NCI-H2081 (cell line): ENCODE measurements around the gene CYTH2.

Source experiments
- DNase-seq, 2 experiments: peaks; one replicate each; lab custom pipeline; 2025; lab: John Stamatoyannopoulos, UW

CYTH2 gene, protein sequence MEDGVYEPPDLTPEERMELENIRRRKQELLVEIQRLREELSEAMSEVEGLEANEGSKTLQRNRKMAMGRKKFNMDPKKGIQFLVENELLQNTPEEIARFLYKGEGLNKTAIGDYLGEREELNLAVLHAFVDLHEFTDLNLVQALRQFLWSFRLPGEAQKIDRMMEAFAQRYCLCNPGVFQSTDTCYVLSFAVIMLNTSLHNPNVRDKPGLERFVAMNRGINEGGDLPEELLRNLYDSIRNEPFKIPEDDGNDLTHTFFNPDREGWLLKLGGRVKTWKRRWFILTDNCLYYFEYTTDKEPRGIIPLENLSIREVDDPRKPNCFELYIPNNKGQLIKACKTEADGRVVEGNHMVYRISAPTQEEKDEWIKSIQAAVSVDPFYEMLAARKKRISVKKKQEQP

DNA sequence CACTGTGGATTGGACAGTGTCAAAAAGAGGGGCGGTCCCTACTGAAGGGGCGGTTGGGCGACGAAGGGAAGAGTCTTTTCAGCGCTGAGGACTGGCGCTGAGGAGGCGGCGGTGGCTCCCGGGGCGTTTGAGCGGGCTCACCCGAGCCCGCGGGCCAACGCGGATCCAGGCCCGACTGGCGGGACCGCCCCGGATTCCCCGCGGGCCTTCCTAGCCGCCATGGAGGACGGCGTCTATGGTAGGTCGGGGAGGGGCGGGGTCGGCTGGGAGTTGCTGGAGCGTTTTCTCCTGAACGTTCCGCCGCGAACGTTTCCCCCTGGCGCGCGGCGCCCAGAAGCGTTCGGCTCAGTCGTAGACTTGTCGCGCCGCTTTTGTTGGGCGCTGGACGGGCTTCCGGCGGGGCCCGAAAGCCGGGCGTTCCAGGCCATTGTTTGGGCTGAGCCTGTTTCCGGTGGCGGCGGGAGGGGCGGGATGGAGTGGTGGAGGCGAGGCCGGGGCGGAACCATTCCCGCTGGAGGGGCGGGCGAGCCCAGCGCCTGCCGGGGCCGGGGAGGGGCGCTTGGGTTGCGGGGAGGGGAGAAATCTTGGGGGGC lies at the start of gene CYTH2:
TSS of gene CYTH2 (plus strand) at position 81 of the 593 bp plus-strand sequence. CDS start at position 220, 139 bp downstream.
- peak; percentile 79 to 83 for DNase-seq

DNA sequence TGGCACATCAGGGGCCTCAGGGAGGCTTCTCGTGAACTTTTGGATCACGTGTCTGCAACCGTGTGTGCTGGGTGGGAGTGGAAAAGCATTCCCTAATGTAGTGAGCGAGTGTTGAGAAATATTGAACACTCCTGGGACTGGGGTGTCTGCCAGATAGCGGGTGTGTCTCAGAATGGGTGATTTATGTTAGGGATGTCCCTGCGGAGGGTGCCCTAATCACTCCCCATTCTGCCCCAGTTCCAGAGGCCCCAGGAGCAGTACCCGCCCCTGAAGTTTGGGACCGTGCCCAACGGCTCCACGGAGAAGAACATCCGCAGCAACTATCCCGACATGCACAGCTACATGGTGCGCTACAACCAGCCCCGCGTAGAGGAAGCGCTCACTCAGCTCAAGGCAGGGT lies 47.6 kb upstream of the CYTH2 start:
- no peak for DNase-seq

DNA sequence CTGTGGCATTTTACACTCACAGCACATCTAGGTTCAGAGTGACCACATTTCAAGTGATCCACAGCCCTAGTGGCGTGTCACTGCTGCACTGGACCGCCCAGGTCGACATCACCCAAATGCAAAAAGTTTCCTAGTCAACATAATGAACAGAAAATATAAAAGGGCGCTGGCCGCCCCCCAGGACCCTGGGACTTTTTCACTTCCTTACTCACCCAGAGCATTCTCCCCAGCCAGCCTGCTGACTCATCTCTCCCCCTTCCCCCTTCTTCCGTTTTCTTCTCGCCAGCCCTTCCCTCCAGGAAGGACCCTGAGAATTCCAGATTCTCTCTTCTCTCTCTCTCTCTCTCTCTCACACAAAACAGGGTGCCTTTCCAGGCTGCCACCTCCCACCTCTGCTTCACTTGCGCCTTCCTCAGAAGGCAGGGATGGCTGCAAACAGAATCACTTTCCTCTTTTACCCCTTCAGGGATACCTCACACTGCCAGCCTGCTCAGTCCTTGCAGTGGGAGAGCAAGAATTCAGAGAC lies 44.4 kb upstream of the CYTH2 start:
- no peak for DNase-seq

DNA sequence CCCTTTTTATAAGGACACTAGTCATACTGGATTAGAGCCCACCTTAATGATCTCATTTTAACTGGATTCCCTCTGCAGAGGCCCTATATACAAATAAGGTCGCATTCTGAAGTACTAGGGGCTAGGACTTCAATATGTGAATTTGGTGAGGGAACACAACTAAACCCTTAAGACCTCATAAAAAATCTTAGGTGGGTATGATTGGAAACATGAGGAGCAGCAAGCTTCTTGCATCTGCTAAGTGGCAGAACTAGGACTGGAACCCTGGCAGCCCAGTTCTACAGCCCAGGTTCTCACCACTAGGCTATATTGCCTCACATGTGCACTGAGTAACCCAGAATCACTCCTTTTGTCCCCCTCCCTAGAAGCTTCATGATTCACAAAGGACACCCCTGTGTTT lies 40.5 kb upstream of the CYTH2 start:
- no peak for DNase-seq

DNA sequence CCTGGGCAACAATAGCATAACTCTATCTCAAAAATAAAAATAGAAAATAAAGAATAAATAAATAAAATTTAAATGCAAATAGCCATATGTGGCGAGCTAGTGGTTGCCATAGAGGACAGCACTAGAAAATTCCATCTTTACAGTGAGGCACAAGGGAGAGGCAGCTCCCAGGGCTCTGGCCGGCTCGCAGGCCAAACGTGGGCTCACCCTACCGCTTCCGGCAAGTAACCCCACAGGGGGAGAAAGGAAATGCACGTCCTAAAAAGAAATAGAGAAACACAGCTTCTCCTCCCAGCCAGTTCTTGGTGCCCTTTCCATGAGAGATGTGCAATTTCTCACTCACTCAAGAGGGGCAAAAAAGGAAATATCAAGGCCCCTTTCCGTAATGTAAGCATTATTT lies 35.8 kb upstream of the CYTH2 start:
- DNase-seq = no peak

DNA sequence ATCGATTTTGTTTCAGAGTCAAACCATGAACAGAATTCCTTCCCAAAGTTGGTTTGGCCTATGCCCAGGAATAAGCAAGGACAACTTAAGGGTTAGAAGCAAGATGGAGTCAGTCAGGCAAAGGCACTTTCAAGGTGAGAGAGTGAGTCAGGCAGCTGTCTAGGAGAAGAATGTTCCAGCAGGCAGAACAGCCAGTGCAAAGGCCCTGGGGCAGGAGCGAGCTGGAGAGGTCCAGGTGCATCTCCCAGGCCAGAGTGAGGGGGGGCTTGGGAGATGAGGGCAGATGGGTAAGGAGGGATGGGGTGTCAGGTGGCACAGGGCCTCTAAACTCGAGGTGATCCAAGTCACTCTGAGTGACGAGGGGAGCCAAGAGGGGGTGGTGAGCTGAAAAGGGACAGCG lies 32.6 kb upstream of the CYTH2 start:
- no peak for DNase-seq

DNA sequence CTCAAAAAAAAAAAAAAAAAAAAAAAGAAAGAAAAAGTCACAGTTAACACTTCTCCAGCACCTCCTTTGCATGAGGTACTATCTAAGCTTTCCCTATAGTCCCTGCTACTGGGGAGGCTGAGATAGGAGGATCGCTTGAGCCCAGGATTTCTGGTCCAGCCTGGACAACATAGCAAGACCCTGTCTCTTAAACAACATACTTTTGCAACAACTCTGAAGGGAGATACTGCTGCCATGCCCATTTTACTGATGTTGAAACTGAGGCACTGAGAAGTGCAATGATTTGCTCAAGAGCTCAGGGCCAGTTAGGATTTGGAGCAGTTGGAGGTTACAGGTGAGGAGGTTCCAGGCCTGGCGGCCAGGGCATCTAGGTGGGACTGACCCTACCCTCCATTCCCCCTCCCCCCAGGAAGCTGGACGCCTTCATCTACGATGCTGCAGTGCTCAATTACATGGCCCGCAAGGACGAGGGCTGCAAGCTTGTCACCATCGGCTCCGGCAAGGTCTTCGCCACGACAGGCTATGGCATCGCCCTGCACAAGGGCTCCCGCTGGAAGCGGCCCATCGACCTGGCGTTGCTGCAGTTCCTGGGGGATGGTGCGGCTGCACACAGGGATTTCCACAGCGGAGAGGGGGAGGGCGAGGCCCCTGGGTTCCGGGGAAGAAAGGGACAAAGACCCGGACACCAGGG lies 27.7 kb upstream of the CYTH2 start:
- DNase-seq = no peak

DNA sequence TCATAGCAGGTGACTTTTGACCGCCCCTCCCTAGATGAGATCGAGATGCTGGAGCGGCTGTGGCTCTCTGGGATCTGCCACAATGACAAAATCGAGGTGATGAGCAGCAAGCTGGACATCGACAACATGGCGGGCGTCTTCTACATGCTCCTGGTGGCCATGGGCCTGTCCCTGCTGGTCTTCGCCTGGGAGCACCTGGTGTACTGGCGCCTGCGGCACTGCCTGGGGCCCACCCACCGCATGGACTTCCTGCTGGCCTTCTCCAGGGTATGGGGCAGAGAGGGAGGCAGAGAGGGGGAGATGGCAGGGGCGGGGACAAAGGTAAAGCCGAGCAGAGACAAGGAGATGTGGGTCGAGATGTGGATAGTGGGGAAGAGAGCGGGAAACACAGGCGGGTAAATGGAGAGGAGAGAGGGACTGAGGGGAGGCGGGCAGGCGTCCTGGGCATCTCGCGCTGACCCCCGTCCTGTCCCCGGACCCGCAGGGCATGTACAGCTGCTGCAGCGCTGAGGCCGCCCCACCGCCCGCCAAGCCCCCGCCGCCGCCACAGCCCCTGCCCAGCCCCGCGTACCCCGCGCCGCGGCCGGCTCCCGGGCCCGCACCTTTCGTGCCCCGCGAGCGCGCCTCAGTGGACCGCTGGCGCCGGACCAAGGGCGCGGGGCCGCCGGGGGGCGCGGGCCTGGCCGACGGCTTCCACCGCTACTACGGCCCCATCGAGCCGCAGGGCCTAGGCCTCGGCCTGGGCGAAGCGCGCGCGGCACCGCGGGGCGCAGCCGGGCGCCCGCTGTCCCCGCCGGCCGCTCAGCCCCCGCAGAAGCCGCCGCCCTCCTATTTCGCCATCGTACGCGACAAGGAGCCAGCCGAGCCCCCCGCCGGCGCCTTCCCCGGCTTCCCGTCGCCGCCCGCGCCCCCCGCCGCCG lies 26.8 kb upstream of the CYTH2 start:
- no peak for DNase-seq

DNA sequence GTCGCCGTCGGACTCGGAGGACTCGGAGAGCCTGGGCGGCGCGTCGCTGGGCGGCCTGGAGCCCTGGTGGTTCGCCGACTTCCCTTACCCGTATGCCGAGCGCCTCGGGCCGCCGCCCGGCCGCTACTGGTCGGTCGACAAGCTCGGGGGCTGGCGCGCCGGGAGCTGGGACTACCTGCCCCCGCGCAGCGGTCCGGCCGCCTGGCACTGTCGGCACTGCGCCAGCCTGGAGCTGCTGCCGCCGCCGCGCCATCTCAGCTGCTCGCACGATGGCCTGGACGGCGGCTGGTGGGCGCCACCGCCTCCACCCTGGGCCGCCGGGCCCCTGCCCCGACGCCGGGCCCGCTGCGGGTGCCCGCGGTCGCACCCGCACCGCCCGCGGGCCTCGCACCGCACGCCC lies 25.9 kb upstream of the CYTH2 start:
- peak in 1 of 2 experiments; percentile 43 for DNase-seq

DNA sequence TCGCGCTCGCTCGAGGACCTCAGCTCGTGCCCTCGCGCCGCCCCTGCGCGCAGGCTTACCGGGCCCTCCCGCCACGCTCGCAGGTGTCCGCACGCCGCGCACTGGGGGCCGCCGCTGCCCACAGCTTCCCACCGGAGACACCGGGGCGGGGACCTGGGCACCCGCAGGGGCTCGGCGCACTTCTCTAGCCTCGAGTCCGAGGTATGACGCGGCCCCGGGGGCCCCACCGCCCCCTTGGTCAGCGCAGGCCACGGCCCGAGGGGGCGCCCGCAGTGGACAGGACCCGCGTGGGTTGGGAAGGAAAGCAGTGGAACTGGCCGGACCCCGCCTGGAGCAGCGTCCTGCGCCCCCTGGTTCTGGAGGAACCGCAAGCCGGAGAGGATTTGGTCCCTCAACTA lies 25.4 kb upstream of the CYTH2 start:
- DNase-seq = peak in 1 of 2 experiments; percentile 25

DNA sequence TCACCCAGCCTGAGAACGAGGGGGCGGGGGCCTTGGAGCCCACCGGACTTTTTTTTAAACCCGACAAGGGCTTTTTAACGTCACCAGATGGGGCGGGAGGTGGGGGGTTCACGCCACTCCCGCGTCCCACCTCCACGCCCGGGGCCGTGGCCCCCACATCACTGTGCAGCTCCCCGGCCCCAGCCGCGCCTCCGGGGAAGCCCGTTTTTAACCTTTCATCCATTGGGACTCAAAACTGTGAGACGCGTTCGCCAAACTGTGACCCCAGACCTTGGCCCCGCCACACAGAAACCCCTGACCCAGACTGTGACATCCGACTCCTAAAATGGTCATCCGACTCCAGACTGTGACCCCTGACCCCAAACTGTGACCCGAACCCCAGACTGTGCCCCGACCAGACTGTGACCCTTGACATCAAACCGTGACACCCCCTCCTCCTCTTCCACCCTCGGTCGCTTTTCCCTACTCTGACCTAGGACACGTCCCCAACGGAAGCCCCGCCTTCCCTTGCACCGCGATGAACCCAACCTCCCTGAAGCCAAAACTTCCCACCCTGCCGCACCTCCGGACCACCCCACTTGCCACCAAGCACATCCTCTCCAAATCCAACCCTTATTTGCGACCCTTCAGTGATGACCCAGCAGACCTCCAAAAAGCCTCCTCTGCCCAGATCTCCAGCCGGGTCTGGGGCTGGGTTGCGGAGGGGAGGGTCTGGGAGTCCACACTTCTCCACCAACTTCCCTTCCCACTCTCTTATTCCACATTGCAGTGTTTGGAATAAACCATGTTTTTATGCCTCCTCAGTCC lies 24.8 kb upstream of the CYTH2 start:
- DNase-seq = no peak

DNA sequence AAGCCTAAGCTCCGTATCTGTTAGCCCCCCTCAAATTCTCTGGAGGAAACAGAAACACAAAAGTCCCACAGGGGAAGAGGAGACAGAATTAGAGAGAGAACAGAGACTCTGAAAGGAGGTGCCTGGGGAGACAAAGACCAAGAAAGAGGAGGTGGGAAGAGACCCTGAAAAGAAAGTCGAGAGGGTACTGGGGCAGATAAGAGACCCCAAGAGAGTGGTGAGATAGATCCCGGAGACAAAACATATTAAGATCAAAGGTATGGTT lies 24.3 kb upstream of the CYTH2 start:
- DNase-seq = no peak

DNA sequence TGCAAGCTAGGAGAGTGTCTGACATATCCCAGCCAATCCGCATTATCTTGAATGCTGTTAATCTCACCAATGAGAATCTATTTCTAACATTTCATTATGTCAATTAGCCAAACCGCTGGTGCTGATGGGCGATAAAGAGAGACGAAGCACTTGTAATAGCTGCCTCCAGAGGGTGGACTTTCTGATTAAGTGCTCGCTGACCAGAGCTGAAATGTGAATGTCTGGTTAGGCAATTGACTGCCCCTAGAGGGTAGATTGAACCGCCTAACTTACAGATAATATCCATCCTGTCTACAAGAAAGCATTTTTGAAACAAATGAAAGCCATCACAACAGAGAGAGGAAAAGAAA lies 23.9 kb upstream of the CYTH2 start:
- DNase-seq = peak; percentile 47 to 85

DNA sequence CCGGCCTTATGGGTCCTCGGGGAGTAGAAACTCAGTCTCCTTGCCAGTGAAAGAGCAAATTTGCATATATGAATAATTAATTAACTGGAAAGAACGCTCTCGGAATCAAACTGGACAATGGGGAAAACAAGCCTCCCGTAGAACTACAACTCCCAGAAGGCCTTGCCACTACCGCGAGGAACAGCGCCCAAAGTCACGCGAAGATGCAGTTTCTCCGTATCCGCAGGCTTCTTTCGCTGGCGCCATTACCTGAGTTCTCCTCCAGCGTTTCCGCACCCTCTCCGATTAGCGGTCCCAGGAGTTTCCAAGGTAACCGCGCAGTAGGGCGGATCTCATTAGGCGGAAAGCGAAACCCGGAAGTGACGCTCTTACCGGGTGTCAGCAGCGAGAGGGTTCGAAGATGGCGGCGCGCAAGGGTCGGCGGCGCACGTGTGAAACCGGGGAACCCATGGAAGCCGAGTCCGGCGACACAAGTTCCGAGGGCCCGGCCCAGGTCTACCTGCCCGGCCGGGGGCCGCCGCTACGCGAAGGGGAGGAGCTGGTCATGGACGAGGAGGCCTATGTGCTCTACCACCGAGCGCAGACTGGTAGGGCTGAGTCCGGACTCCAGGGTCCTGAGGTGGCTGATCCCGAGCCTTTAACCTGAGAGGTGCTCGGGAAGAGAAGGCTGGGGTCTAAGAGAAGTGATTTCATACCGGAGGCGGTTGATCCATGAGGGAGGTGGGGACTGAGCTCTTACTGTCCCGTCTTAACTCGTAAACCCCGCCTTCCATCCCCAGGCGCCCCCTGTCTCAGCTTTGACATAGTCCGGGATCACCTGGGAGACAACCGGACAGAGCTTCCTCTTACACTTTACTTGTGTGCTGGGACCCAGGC lies 23.3 kb upstream of the CYTH2 start, which contains the start of gene GRWD1:
TSS of gene GRWD1 (plus strand) at position 378 of the 876 bp plus-strand sequence. CDS start at position 401, 23 bp downstream.
- peak; percentile 95 to 98 for DNase-seq

DNA sequence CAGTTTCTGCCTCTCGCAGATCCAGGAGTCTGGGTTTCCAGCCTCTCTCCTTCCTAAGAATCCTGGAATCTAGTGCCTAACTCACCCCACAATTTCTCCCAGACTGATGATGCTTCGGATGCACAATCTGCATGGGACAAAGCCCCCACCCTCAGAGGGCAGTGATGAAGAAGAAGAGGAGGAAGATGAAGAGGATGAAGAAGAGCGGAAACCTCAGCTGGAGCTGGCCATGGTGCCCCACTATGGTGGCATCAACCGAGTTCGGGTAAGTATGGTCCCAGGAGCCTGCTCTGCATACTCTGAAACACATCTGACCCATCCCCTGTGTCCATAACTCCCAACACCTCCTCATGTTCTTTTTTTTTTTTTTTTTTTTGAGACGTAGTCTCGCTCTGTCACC lies 22.6 kb upstream of the CYTH2 start:
- DNase-seq = no peak

DNA sequence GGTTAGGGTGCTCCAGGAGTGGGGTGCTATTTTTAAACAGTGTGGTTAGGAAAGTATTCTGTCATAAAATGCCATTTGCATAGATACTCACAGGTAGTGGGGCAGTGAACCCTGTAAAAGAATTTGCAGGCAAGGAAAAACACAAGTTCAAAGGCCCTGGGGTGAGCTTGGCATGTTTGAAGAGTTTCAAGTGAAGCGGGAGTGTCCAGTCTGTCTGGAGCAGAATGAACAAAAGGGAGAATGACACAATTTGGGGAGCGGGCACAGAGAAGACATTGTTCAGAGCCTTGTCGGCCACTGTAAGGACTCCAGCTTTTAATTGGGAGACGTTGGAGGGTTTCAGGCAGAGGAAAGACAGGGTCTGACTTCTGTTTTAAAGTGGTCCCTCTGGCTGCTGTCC lies 20.6 kb upstream of the CYTH2 start:
- no peak for DNase-seq

DNA sequence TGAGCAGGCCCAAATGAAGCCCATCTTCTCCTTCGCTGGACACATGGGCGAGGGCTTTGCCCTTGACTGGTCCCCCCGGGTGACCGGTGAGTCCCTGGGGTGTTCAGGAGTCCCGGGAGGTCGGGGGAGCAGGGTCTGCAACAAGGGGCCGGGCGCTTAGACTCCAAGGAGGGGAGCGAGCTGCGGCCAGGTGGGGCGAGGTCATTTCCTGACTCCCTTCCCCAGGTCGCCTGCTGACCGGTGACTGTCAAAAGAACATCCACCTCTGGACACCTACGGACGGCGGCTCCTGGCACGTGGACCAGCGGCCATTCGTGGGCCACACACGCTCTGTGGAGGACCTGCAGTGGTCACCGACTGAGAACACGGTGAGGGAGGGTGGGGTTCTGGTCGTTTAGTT lies 18.7 kb upstream of the CYTH2 start:
- DNase-seq = no peak

DNA sequence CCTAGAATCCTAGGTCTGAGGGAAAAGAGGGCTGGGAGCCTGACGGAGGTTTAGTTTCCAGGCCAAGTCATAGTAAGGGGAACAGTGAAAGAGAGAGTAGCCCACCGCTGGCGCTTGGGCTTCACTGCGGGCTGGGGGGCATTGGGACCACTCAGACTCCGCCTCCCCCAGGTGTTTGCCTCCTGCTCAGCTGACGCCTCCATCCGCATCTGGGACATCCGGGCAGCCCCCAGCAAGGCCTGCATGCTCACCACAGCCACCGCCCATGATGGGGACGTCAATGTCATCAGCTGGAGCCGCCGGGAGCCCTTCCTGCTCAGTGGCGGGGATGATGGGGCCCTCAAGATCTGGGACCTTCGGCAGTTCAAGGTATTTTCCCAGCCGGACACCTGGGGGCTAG lies 18.3 kb upstream of the CYTH2 start:
- DNase-seq = no peak

DNA sequence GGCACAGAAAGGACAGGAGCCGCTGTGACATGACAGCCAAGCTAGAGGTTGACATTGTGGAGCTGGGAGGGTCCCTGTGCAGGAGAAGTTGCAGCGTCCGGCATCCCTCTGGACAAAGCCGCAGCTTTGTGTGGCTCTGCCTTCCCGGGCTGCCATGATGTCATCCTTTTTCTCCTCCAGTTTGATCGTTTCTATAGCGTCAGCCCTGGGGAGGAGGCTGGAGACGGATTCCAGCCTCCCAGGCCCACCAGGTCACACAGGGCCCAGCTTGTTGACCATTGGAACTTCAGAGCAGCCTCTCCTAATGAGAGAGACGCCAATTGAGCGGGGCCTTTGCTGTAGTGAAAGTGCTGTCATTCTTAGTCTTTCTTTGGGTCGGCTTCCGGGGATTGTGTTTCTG lies 17.5 kb upstream of the CYTH2 start:
- DNase-seq = no peak
